CD14-positive monocyte (primary cell): ENCODE measurements around the gene CFAP69. TPM values are rescaled to one million over a fixed set of nuclear protein-coding genes. Genes with fewer than 3 reads are reported as not detected.

Experiments used
- DNase-seq, 3 donors: peaks; one replicate each; pipeline ENCODE4 v3.0.0-alpha.2; 2011 to 2022
- H2AFZ ChIP-seq: 2 replicates; pipeline ENCODE4 v1.6.0; 2012; ENCODE audit warnings: mild to moderate bottlenecking, low read depth, low read length, inconsistent platforms; ENCODE audit not compliant: insufficient read depth, poor library complexity, severe bottlenecking
- H3K27ac ChIP-seq, 2 donors: 1 replicate in 1 of 2; 2 replicates in 1 of 2; pipeline ENCODE4 v1.5.1; 2012 to 2013; ENCODE audit warnings: low read length in 2 of 2, control low read depth in 1 of 2, inconsistent platforms in 1 of 2, low read depth in 1 of 2, mild to moderate bottlenecking in 1 of 2
- H3K27me3 ChIP-seq, 2 donors: one replicate each; pipeline versions ENCODE4 v1.6.0 to v1.6.1; 2011 to 2013; ENCODE audit warnings: low read length in 2 of 2; ENCODE audit not compliant: control insufficient read depth in 2 of 2, insufficient read depth in 2 of 2
- H3K36me3 ChIP-seq, 2 donors: replicated peaks in 1 of 2; 1 replicate in 1 of 2; 2 replicates in 1 of 2; pipeline versions ENCODE4 v1.5.1 to v1.6.1; 2012 to 2013; ENCODE audit warnings: low read length in 2 of 2, control low read depth in 1 of 2, inconsistent platforms in 1 of 2, mild to moderate bottlenecking in 1 of 2; ENCODE audit not compliant: insufficient read depth in 2 of 2, control insufficient read depth in 1 of 2
- H3K4me1 ChIP-seq, 2 donors: 1 replicate in 1 of 2; 2 replicates in 1 of 2; pipeline versions ENCODE4 v1.5.1 to v1.6.1; 2012 to 2013; ENCODE audit warnings: low read length in 2 of 2, control low read depth in 1 of 2, inconsistent platforms in 1 of 2, mild to moderate bottlenecking in 1 of 2, moderate library complexity in 1 of 2; ENCODE audit not compliant: insufficient read depth in 2 of 2, control insufficient read depth in 1 of 2
- H3K4me2 ChIP-seq: replicated peaks from 2 replicates; pipeline ENCODE3; 2012; ENCODE audit warnings: low read length, moderate library complexity, mild to moderate bottlenecking; ENCODE audit not compliant: poor library complexity, severe bottlenecking; ENCODE audit errors: extremely low read depth
- H3K4me3 ChIP-seq, 3 experiments: fragments of 200-600 bp in 1 of 3; sonication (generic) in 1 of 3; replicated peaks in 1 of 3; 1 replicate in 2 of 3; 2 replicates in 1 of 3; pipeline ENCODE4 v1.5.1; 2011 to 2013; ENCODE audit warnings: low read length in 3 of 3, mild to moderate bottlenecking in 3 of 3, control low read depth in 2 of 3, low read depth in 2 of 3, inconsistent platforms in 1 of 3, moderate library complexity in 1 of 3
- H3K79me2 ChIP-seq: 2 replicates; pipeline ENCODE4 v1.6.0; 2012; ENCODE audit warnings: mild to moderate bottlenecking, control low read depth, inconsistent platforms, low read length, moderate library complexity; ENCODE audit not compliant: insufficient read depth
- H3K9ac ChIP-seq: 2 replicates; pipeline ENCODE4 v1.6.0; 2017; ENCODE audit warnings: low read length, mild to moderate bottlenecking; ENCODE audit not compliant: insufficient read depth, poor library complexity, severe bottlenecking
- H3K9me3 ChIP-seq, 2 donors: replicated peaks in 1 of 2; 1 replicate in 1 of 2; 2 replicates in 1 of 2; pipeline versions ENCODE4 v1.5.1 to v1.6.1; 2012 to 2013; ENCODE audit warnings: low read length in 2 of 2, control low read depth in 1 of 2; ENCODE audit not compliant: control insufficient read depth in 1 of 2, insufficient read depth in 1 of 2
- H4K20me1 ChIP-seq: 2 replicates; pipeline ENCODE4 v1.6.0; 2012; ENCODE audit warnings: mild to moderate bottlenecking, low read length, control low read depth, moderate library complexity; ENCODE audit not compliant: insufficient read depth
- H3K27ac Mint-ChIP-seq, 7 donors: one replicate each; pipeline ENCODE4 v1.8.0; 2020; ENCODE audit warnings: mild to moderate bottlenecking in 7 of 7, mixed read lengths in 7 of 7, moderate library complexity in 6 of 7, inconsistent platforms in 2 of 7
- H3K27me3 Mint-ChIP-seq, 3 donors: one replicate each; pipeline ENCODE4 v1.8.0; 2021 to 2022; ENCODE audit warnings: low read depth in 3 of 3, mild to moderate bottlenecking in 3 of 3, mixed read lengths in 3 of 3, moderate library complexity in 3 of 3, inconsistent platforms in 1 of 3
- H3K36me3 Mint-ChIP-seq, 2 donors: one replicate each; pipeline ENCODE4 v1.8.0; 2020; ENCODE audit warnings: mixed read lengths in 2 of 2, inconsistent platforms in 1 of 2, mild to moderate bottlenecking in 1 of 2
- H3K4me1 Mint-ChIP-seq: one replicate; pipeline ENCODE4 v1.8.0; 2020; ENCODE audit warnings: mild to moderate bottlenecking, mixed read lengths
- H3K4me3 Mint-ChIP-seq, 2 donors: one replicate each; pipeline ENCODE4 v1.8.0; 2020; ENCODE audit warnings: mild to moderate bottlenecking in 2 of 2, mixed read lengths in 2 of 2, moderate library complexity in 1 of 2
- H3K9me3 Mint-ChIP-seq, 7 donors: one replicate each; pipeline ENCODE4 v1.8.0; 2020 to 2022; ENCODE audit warnings: mixed read lengths in 7 of 7, mild to moderate bottlenecking in 6 of 7, moderate library complexity in 6 of 7, inconsistent platforms in 2 of 7
- CTCF ChIP-seq: fragments of 200-600 bp; IDR thresholded peaks from one replicate; pipeline ENCODE4 v1.8.0; 2022; ENCODE audit warnings: antibody characterized with exemption, mild to moderate bottlenecking
- WGBS: methylation state at CpG from one replicate; pipeline ENCODE4 v1.1.5; 2013; ENCODE audit warnings: missing lambda C conversion rate; ENCODE audit not compliant: insufficient coverage; 5-methylcytosine and 5-hydroxymethylcytosine counted together
- intact Hi-C, 2 donors: fragments of 100-400 bp; cut with micrococcal nuclease; formaldehyde crosslinking; loops; one replicate each; pipeline versions ENCODE4 v1.15.0 to v1.15.1; 2023
- polyA plus RNA-seq, 3 donors: library from polyadenylated mRNA; depleted of rRNA in 1 of 3; unstranded in 2 of 3; stranded (reverse) in 1 of 3; fragments of 300-500 nt in 2 of 3; fragments of >200 nt in 1 of 3; fragmentation: Illumina TruSeq in 2 of 3; gene quantifications; 1 replicate in 2 of 3; 2 replicates in 1 of 3; pipeline ENCODE4 v1.2.3, GENCODE V29; 2012 to 2021

The CFAP69 gene
- polyA plus RNA-seq, 3 donors = not detected

- H4K20me1 ChIP-seq = no peaks in the 10 kb centered on the region
- peaks cover 7 to 24% (median 20%) of the 10 kb centered on the region in 3 donors for H3K27me3 Mint-ChIP-seq
- H3K27ac Mint-ChIP-seq = peak overlapping the region in 1 of 7 donors; percentile 18
- H3K9me3 ChIP-seq = peaks cover 0 to 4% of the 10 kb centered on the region in 2 donors
- WGBS = no CpG with 5 or more reads among the region's 1 CpG
- no peak for DNase-seq
- no peaks in the 10 kb centered on the region for H3K79me2 ChIP-seq
- H2AFZ ChIP-seq = no peak overlapping the region
- peaks cover 11% of the 10 kb centered on the region for H3K4me1 Mint-ChIP-seq
- intact Hi-C loops = no loop called here
- H3K4me1 ChIP-seq = peaks cover 6 to 14% of the 10 kb centered on the region in 2 donors
- H3K9ac ChIP-seq = no peak overlapping the region
- H3K4me3 Mint-ChIP-seq = no peak overlapping the region
- no peaks in the 10 kb centered on the region for H3K36me3 Mint-ChIP-seq
- peaks cover 0 to 12% (median 2%) of the 10 kb centered on the region in 7 donors for H3K9me3 Mint-ChIP-seq
- H3K27me3 ChIP-seq = peaks cover 33 to 36% of the 10 kb centered on the region in 2 donors
- H3K4me3 ChIP-seq = no peak overlapping the region
- no peak overlapping the region for H3K4me2 ChIP-seq
- TF ChIP-seq CTCF = no peak
- H3K36me3 ChIP-seq = no peaks in the 10 kb centered on the region
- H3K27ac ChIP-seq = no peak overlapping the region
Measured at GRCh38 chr7:90207956-90208355, 37.0 kb upstream of the CFAP69 start.

- Histone ChIP-seq H3K9me3 (peaks cover 0 to 4% of the 10 kb centered on the region in 2 donors), H3K36me3 (no peaks in the 10 kb centered on the region), H3K27ac (no peak overlapping the region), H3K4me3 (no peak overlapping the region), H4K20me1 (no peaks in the 10 kb centered on the region), H3K9ac (no peak overlapping the region), H3K79me2 (no peaks in the 10 kb centered on the region), H2AFZ (no peak overlapping the region), H3K4me1 (peaks cover 6 to 14% of the 10 kb centered on the region in 2 donors), H3K27me3 (peaks cover 41 to 53% of the 10 kb centered on the region in 2 donors), H3K4me2 (no peak overlapping the region)
- Mint-ChIP-seq H3K9me3 (peaks cover 0 to 12% (median 0%) of the 10 kb centered on the region in 7 donors), H3K4me3 (no peak overlapping the region), H3K27ac (no peak overlapping the region), H3K36me3 (no peaks in the 10 kb centered on the region), H3K27me3 (peaks cover 7 to 24% (median 20%) of the 10 kb centered on the region in 3 donors), H3K4me1 (peaks cover 11% of the 10 kb centered on the region)
- no peak for TF ChIP-seq CTCF
- DNase-seq = no peak
- WGBS = no CpG with 5 or more reads among the region's 1 CpG
- intact Hi-C loops = no loop called here
Measured at GRCh38 chr7:90209776-90210175, 35.2 kb upstream of the CFAP69 start.
